GOT3 (cell line): Measurements from ENCODE around the gene PRKCA.

ENCODE experiments used
- DNase-seq: peaks from one replicate; lab custom pipeline; 2025; ENCODE audit warnings: mixed read lengths; lab: John Stamatoyannopoulos, UW

Gene PRKCA

GRCh38 chr17:66518677-66519076, 216.3 kb downstream of the PRKCA start:
- no peak for DNase-seq

- no peak for DNase-seq
Measured at GRCh38 chr17:66519154-66519553, 216.7 kb downstream of the PRKCA start.

GRCh38 chr17:66520999-66521398, 218.6 kb downstream of the PRKCA start:
- no peak for DNase-seq

- DNase-seq = no peak
Measured at GRCh38 chr17:66522591-66523272, 220.3 kb downstream of the PRKCA start.

- no peak for DNase-seq
Measured at GRCh38 chr17:66523378-66524200, 221.2 kb downstream of the PRKCA start.

GRCh38 chr17:66524877-66525276, 222.5 kb downstream of the PRKCA start:
- no peak for DNase-seq

- DNase-seq = no peak
Measured at GRCh38 chr17:66525338-66525737, 222.9 kb downstream of the PRKCA start.

- no peak for DNase-seq
Measured at GRCh38 chr17:66526827-66527226, 224.4 kb downstream of the PRKCA start.

- no peak for DNase-seq
Measured at GRCh38 chr17:66527335-66527734, 224.9 kb downstream of the PRKCA start.

- DNase-seq = no peak
Measured at GRCh38 chr17:66531851-66532295, 229.5 kb downstream of the PRKCA start.

- DNase-seq = no peak
Measured at GRCh38 chr17:66533572-66533971, 231.2 kb downstream of the PRKCA start.

GRCh38 chr17:66533986-66534385, 231.6 kb downstream of the PRKCA start:
- DNase-seq = no peak

GRCh38 chr17:66535611-66536010, 233.2 kb downstream of the PRKCA start:
- DNase-seq = no peak

GRCh38 chr17:66537502-66537901, 235.1 kb downstream of the PRKCA start:
- no peak for DNase-seq

GRCh38 chr17:66538776-66539175, 236.4 kb downstream of the PRKCA start:
- DNase-seq = no peak

- no peak for DNase-seq
Measured at GRCh38 chr17:66540131-66540781, 237.8 kb downstream of the PRKCA start.

GRCh38 chr17:66541461-66542128, 239.2 kb downstream of the PRKCA start:
- DNase-seq = no peak

- no peak for DNase-seq
Measured at GRCh38 chr17:66542129-66542966, 239.9 kb downstream of the PRKCA start.

GRCh38 chr17:66542967-66543520, 240.6 kb downstream of the PRKCA start:
- DNase-seq = no peak

GRCh38 chr17:66543526-66543925, 241.1 kb downstream of the PRKCA start:
- no peak for DNase-seq

- no peak for DNase-seq
Measured at GRCh38 chr17:66545918-66546317, 243.5 kb downstream of the PRKCA start.
